Epithelial cell of prostate (primary cell): Measurements from ENCODE around the gene POU5F2.
A peak's percentile ranks its signal among the peaks of the same experiment; 100 is the strongest.

ENCODE experiments used
- DNase-seq: peaks from one replicate; pipeline ENCODE4 v3.0.0-alpha.2; 2011; ENCODE audit warnings: low read depth, low spot score
- H3K27ac ChIP-seq: fragments of 450-650 bp; 2 replicates; pipeline ENCODE4 v1.5.1; 2017; ENCODE audit warnings: mild to moderate bottlenecking

The POU5F2 gene, protein sequence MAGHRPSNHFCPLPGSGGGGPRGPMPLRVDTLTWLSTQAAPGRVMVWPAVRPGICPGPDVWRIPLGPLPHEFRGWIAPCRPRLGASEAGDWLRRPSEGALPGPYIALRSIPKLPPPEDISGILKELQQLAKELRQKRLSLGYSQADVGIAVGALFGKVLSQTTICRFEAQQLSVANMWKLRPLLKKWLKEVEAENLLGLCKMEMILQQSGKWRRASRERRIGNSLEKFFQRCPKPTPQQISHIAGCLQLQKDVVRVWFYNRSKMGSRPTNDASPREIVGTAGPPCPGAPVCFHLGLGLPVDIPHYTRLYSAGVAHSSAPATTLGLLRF

DNA sequence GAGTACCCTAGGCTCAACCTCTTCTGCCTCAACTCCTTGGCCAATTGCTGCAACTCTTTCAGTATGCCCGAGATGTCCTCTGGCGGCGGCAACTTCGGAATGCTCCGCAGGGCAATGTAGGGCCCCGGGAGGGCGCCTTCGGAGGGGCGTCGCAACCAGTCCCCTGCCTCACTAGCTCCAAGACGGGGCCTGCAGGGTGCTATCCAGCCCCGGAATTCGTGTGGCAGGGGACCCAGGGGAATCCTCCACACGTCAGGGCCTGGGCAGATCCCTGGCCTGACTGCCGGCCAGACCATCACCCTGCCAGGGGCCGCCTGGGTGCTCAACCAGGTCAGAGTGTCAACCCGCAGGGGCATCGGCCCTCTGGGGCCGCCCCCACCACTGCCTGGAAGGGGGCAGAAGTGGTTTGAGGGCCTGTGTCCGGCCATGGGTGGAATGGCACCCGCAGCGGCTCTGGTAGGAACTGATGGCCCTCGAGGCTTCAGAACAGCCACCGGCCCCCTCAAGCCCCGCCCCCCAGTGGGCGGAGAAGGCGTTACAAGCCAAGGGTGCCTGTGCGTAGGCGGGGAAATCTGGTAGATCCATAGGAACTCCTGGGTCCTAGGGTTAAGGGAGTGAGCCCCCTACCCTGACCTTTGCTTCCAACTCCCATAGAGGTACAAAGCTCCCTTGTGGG lies at the start of gene POU5F2:
POU5F2 (minus strand) TSS at position 465 of the 676 bp plus-strand sequence; CDS start at position 428, 37 bp downstream.
- no peak for DNase-seq
- no peak within 1 kb of the TSS for H3K27ac ChIP-seq

DNA sequence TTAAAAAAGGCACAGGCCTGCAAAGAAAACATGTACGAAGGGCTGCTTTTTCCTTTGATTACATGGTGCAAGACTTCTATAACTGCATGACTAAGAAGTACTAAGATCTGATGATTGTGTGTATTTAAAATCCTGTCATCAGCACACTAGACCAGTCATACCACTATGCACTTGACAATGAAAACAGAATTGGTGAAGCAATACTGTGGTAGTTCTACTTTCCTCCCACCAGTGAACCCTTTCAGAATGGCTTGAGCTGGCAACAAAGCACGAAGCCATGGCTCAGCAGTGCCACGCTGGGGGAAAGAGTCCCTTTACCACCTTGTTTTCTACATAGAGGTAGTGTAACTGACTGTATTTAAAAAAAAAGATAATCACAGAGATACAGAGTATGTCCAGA lies 49.0 kb upstream of the POU5F2 start:
- peak overlapping the region; percentile 7 for H3K27ac ChIP-seq
- DNase-seq = peak; percentile 65

DNA sequence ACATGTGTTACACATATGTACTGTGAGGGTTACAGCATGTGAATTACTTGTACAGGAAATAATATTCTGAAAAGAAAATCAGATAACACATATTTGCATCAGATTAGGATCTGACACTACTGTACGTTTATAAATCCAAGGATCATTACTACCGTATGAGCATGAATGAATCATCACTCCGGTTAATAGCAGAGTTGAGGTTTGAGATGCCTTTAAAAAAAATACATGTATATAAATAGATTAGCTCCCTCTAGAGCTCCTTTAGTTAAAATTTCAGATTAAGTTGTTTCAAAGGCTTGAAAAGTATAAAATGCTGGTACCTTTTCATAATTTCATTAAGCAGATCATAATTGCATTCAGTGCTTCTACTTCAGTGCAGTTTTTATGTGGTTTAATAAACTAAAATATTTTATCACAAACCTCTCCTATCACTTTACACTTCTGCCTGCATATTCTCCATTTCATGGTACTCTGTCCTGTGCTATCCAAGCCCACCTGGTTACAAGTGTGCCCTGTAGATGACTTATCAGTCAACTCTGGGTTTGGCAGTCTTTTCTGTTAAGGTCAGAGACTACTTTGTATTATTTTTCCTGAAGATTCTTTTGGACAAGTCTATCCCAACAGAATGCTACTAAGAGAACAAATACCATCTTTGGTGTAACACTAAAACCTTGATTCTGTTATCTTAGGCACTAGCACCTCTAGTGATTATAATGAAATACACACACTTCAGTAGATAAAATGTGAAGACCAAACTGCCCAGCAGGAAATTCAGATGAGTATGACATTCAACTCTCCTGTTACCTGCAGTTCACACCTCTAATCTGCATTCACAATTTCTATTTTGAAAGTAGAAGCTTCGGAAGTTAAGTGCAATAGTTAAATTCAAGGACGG lies 48.0 kb upstream of the POU5F2 start:
- H3K27ac ChIP-seq = peak overlapping the region; percentile 7
- DNase-seq = peak; percentile 41

DNA sequence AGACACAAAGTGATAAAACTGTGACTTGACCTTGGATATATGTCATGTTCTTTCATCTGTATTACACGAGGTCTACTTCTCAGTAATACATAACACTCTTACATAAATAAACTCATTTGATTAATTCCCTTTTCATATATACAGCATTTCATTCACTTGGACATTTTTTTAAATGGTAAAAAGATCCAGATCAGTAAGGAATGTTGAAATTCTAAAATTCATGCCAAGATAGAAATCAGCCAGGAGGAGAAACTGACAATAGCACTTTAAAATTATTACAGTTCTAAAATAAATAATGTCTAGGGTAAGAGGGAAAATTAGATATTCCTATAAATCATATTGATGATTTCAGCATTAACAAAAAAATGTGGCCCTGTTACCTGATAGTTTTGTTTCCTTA lies 46.2 kb upstream of the POU5F2 start:
- no peak for DNase-seq

DNA sequence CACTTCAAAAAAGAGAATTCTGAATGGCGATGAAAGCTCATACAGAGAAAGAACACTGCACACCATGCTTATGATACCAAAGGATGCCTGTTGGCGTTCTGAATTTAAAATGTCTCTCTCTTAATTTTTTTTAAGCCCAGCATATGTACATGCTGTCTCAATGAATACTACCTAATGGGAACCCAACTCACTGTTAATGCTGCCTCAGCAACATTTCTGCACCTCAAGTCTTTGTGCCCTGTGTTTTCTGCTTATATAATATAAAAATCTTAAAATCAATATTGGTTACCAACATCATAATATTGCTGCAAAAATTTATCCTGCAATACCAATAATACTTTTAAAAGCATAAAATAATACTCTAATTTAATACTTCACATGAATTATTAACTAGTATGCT lies 44.1 kb upstream of the POU5F2 start:
- no peak for DNase-seq

More for the DNA sequence above, 46.2 kb upstream of the POU5F2 start:
- H3K27ac ChIP-seq = no peak overlapping the region

DNA sequence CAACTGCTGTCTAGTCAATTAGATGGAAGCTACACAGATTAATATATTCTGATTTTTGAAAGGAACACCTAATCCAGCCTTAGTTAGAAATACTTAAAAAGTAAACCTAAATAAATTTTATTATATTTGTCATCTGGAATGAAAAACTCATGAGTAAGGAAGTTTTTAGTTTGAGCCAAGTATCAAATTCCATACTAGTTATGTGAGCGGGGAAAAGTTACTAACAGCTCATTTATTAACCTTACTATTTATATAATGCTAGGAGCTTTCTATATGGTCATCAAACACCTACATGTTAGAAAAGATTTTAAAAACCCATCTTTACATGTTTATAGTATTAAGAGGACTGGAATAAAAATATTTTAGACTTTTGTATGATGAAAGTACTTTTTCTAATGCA lies 41.6 kb upstream of the POU5F2 start:
- DNase-seq = no peak
- H3K27ac ChIP-seq = no peak overlapping the region

More for the DNA sequence above, 44.1 kb upstream of the POU5F2 start:
- no peak overlapping the region for H3K27ac ChIP-seq

DNA sequence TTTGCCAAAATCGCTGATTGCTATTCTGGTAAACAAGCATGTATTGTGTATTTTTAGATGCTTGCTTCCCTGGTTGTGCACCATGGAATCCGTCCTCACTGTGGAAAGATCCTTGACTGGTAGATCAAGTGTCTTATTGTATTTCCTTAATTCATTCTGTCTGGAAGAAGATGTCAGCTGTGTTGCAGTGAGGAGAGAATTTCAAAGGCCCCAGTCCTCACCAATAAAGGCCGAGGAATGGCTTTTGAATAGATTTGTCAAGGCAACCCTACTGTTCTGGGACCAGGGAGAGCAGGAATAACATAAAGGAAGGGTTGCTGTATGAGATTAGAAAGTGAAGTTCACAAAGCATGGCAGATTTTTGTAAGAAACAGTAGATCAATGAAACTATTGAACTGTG lies 36.2 kb upstream of the POU5F2 start:
- DNase-seq = no peak
- H3K27ac ChIP-seq = no peak overlapping the region

DNA sequence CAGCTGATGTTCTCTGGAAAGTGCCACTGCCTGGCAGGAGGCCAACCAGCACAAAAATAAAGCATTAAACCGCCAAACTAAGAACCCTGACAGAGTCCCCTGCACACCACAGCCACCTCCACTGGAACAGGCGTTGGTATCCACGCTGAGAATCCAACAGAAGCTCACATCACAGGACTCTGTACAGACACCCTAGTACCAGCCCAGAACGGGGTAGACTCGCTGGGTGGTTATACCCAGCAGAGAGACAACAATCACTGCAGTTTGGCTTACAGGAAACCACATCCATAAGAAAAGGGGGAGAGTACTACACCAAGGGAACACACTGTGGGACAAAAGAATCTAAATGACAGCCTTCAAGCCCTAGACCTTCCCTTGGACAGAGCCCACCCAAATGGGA lies 15.0 kb upstream of the POU5F2 start:
- H3K27ac ChIP-seq = no peak overlapping the region

DNA sequence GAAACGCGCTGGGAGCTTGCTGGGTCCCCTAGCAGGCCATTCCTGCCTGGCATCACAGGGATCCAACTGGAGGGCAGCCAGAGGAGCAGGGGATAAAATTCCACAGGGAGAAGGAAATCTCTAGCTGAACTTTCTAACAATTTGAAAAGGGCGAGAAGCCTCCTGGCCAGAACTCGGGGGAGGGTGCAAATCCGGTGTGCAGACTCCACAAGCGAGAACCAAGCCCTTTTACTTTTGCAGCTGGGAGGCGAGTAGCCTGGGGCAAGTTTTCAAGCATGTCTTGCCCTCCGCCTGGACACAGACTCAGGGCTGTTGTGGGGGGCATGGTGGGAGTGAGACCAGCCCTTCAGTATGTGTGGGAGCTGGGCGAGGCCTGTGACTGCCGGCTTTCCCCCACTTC lies 14.3 kb upstream of the POU5F2 start:
- no peak for DNase-seq
- H3K27ac ChIP-seq = no peak overlapping the region

More for the DNA sequence above, 15.0 kb upstream of the POU5F2 start:
- no peak for DNase-seq

DNA sequence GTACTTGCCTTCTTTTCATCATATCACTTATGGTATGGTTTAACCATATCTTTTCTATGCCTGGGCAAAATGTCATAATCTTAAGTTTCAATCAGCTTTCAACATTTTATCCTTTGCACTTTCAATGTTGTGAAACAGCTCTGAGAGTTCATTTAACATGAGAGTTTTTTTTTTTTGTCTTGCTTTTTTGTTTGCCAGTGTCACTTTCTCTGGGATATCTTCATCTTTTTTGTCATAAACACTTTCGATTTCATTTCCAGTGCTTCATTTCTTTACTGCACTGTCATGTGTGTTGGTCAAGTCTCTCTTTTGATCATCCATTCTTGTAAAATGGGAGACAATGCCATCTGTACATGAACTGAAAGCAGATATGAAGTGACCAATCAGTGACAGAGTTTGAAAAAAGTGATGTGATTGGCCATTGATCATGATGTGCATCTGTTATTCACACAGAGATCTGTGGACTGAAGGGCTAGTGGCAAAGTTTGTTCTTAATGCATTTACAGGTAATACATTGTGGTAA lies 7.5 kb upstream of the POU5F2 start:
- no peak overlapping the region for H3K27ac ChIP-seq
- DNase-seq = no peak

DNA sequence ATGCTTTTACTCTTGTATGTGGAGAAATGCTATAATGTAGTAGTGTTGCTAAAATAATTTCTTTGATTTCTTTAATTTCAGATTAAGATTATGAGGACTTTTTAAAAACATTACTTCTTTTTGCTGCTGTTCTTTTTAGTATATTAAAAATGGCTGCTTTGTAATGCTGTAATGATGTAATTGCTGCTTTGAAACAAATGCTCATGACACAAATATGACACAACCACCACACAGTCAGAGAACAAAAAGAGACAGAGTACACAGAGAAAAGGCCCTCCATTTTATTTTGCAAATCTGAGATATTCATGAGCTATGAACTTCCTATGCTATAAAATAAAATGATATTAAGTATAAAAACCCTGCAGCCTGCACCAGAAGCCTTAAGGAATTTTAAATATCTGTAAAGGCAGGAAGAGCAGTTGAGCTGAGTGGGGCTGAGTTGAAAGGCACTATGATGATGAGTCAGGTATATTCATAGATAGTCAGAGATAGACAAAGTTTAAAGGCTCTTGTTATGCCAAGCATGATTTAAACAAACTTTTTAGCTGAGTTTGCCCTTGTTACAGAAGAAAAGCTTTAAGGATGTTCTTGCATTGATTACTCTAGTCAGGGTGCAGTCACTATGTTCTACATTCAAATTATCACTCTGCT lies 5.1 kb upstream of the POU5F2 start:
- peak overlapping the region; percentile 3 for H3K27ac ChIP-seq
- DNase-seq = no peak

DNA sequence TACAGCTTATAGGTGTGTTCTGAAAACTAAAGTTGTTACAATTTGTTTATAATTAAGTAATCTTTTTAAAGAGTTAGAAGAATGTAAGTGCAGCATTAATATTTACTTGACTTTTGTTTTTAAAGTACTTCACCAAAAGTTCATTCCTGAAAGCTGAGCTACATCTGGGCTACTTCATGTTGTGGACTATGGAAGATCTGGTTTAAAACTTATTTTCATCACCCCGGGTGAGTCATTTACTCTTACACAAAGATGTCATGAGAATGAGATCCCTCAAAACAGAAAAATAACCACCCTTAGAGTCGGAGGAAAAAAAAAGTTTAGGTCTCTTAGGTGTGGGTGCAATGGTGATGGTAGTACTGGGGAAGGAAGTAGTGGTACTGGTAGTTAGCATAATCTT lies 5.1 kb downstream of the POU5F2 start:
- H3K27ac ChIP-seq = no peak overlapping the region
- no peak for DNase-seq

DNA sequence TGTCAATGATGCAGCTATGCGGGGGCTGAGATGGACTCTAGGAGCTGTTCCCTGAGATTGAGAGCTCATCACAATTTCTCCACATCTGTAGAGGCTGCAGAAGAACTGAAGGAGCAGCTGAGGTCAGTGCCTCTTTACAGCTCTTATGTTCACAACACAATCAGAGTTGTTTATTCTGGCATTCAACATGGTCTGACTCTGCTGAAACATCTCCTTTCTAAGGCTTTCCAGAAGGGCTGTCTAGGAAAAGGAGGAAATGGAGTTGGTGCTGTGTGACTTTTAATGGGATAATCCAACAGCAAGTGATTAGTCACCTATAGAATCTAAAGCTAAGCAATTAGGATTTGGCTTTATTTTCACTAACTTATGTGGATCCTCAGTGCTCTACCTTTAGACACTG lies 6.0 kb downstream of the POU5F2 start:
- no peak overlapping the region for H3K27ac ChIP-seq
- no peak for DNase-seq

DNA sequence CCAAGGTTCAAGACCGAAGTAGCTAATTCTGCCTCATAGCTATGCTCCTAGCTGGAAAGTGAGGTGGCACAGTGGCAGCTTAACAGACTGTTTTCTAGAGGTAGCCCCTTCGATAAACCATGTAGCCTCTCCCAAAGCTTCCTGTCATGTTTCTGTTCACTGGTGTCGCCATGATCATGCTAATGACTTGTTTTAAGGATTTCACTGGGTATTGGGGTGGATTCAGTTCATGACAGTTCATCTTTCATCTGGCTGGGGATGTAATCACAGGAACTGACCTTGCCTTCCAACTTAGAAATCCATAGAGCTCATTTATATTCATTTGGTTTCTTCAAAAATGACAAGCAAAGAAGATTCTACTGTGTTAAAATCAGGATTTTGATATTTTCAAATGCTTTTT lies 9.4 kb downstream of the POU5F2 start:
- DNase-seq = no peak
- no peak overlapping the region for H3K27ac ChIP-seq

DNA sequence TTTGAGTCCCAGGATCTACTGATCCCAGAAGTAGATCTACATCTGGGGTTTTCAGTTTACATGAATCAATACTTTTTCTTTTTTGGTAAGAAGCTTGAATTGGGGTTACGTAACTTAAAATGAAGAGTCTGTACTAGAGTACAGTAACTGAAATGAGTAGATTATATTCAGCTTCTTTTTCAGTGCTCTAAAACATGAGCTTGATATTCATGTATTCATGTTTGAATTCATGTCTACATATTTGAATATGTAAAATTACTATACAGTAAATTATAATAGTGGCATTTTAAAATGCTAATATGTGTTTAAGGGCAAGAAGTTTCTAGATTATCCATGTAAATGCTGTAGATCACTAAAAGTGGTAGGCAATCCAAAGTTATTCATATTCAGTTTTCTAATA lies 14.8 kb downstream of the POU5F2 start:
- no peak overlapping the region for H3K27ac ChIP-seq

DNA sequence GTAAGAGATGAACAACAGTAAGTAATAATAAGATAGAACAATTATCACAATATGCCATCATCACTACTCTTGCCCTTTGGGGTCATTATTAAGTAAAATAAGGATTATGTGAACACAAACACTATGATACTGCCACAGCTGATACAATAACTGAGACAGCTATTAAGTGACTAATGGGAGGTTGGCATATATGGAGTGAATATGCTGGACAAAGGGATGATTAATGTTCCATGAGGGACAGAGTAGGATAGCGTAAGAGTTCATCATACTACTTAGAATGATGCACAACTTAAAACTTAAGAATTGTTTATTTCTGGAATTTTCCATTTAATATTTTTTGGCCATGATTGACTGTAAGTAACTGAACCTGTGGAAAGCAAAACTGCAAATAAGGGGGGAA lies 16.6 kb downstream of the POU5F2 start:
- DNase-seq = no peak

More for the DNA sequence above, 14.8 kb downstream of the POU5F2 start:
- no peak for DNase-seq

DNA sequence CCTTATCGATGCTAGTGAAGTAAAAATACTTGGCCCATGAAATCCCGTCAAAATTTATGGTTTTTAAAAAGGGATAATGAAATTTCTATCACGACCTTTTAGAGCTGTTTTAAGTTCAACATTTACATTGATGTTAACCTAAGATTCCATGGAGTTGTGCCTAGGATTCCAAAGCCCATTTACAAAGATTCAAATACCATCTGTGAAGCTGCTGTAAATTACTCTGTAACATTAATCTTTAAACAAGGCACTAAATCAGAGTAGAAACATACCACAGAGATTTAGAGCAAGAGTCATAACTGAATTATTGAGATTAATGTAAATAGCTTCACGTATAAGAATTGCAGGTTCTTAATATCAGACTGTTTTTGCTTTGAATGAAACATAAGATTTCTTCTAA lies 17.7 kb downstream of the POU5F2 start:
- DNase-seq = no peak

More for the DNA sequence above, 16.6 kb downstream of the POU5F2 start:
- H3K27ac ChIP-seq = no peak overlapping the region

DNA sequence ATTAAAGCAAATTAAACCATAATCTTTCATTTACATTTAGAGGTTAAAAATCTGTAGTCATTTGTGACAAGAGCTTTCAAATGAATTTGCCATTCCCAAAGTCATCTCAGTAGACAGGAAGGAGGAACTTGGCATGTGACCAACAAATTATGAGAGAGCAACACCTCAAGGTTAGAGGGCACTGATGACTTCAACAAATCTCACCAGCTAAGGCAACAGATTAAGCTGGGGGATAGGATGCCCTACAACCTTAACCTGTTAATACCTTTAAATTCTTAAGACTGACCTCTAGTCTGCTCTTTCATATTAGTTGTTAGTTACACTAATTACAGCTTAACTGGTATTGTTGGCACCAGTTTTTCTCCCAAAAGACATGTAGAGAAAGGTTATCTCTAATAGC lies 18.4 kb downstream of the POU5F2 start:
- DNase-seq = no peak
- H3K27ac ChIP-seq = no peak overlapping the region

More for the DNA sequence above, 17.7 kb downstream of the POU5F2 start:
- H3K27ac ChIP-seq = no peak overlapping the region

DNA sequence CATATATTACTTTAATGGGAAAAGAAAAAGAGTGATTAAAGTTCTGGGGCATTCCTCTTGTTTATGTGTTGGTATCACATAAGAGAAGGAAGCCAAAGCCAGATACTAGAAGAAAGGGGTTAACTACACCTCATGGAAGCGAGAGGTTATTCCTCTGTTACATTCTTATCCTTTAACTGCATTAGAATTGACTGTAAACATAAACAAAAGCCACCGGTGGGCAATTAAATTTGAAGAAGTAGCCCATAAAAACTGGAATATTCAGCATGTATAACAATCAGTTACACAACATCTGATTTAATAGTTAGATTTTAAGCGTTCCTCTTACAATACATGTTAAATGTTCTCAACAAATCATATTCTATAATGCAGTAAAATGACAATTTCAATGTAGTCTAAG lies 18.8 kb downstream of the POU5F2 start:
- DNase-seq = no peak
- H3K27ac ChIP-seq = no peak overlapping the region

DNA sequence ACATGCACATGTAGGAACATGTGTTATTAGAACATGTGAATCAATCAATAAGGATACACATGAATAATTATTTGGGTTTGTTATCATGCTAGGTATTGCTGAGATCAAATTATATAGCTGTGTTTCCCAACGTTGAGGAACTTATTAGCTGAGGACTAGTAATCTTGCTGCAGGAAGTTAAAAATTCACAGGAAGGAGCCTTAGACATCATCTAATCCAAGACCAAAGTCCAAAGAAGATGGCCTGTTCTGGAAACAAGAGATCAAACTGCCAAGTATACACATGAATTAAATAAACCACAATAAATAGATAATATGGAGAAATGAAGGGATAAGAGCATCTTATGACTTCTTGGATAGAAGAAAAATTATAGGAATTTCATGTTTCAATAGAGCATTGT lies 19.9 kb downstream of the POU5F2 start:
- DNase-seq = no peak
- H3K27ac ChIP-seq = no peak overlapping the region
